ENCODE results near the gene BMPR1A.

The BMPR1A gene

GRCh38 chr10:86969421-86970041 is 213.1 kb downstream of the BMPR1A start:
- no peak overlapping the region for H3K4me2 ChIP-seq (ENCODE audit: low read length)
- no peaks in the 10 kb centered on the region for H3K9me2 ChIP-seq (replicated peaks; ENCODE audit: control insufficient read depth, low read length)
- peaks cover 16% of the 10 kb centered on the region for H3K4me1 ChIP-seq (ENCODE audit: control insufficient read depth, low read length)
- TF ChIP-seq CTCF (IDR thresholded peaks at IDR 0.05; ENCODE audit: low read depth, low read length, poor library complexity, severe bottlenecking) (no peak), EZH2phosphoT487 (IDR thresholded peaks at IDR 0.05; ENCODE audit: borderline replicate concordance, low read length) (no peak)
- H4K20me1 ChIP-seq (ENCODE audit: control insufficient read depth, insufficient read depth, low read depth, low read length) = no peaks in the 10 kb centered on the region
- no peaks in the 10 kb centered on the region for H3K79me2 ChIP-seq (ENCODE audit: control insufficient read depth, low read length)
- H3K4me3 ChIP-seq (ENCODE audit: low read length) = no peak overlapping the region
- H3K27ac ChIP-seq (ENCODE audit: low read depth, low read length) = no peak overlapping the region
- peaks cover 18% of the 10 kb centered on the region for H3K27me3 ChIP-seq (ENCODE audit: control insufficient read depth, low read length)
- H3K36me3 ChIP-seq (ENCODE audit: control insufficient read depth, low read length) = no peaks in the 10 kb centered on the region
- H3K9me3 ChIP-seq (ENCODE audit: control insufficient read depth, insufficient read depth, low read length) = no peaks in the 10 kb centered on the region
- H3F3A ChIP-seq (ENCODE audit: control insufficient read depth, insufficient read depth) = no peaks in the 10 kb centered on the region

GRCh38 chr10:86970162-86970981 is 214.0 kb downstream of the BMPR1A start:
- Histone ChIP-seq H3K9me3 (ENCODE audit: control insufficient read depth, insufficient read depth, low read length) (no peaks in the 10 kb centered on the region), H3K4me2 (ENCODE audit: low read length) (peak overlapping the region; percentile 77), H3K4me3 (ENCODE audit: low read length) (peak overlapping the region; percentile 70)

GRCh38 chr10:86970982-86971231 is 214.5 kb downstream of the BMPR1A start:
- TF ChIP-seq EZH2phosphoT487 (IDR thresholded peaks at IDR 0.05; ENCODE audit: borderline replicate concordance, low read length) = no peak; the same call in 1 of the 2 replicates
- H3K4me1 ChIP-seq (ENCODE audit: control insufficient read depth, low read length) = peaks cover 16% of the 10 kb centered on the region
- peak overlapping the region; percentile 77 for H3K4me2 ChIP-seq (ENCODE audit: low read length)

More at GRCh38 chr10:86970162-86970981, 214.0 kb downstream of the BMPR1A start:
- H4K20me1 ChIP-seq (ENCODE audit: control insufficient read depth, insufficient read depth, low read depth, low read length) = no peaks in the 10 kb centered on the region
- H3K36me3 ChIP-seq (ENCODE audit: control insufficient read depth, low read length) = no peaks in the 10 kb centered on the region
- H3K27me3 ChIP-seq (ENCODE audit: control insufficient read depth, low read length) = peaks cover 18% of the 10 kb centered on the region
- no peaks in the 10 kb centered on the region for H3F3A ChIP-seq (ENCODE audit: control insufficient read depth, insufficient read depth)
- TF ChIP-seq CTCF (IDR thresholded peaks at IDR 0.05; ENCODE audit: low read depth, low read length, poor library complexity, severe bottlenecking) = no peak
- peak; percentile 37; the same call in 1 of the 2 replicates for TF ChIP-seq EZH2phosphoT487 (IDR thresholded peaks at IDR 0.05; ENCODE audit: borderline replicate concordance, low read length)
- H3K4me1 ChIP-seq (ENCODE audit: control insufficient read depth, low read length) = peaks cover 16% of the 10 kb centered on the region
- no peak overlapping the region for H3K27ac ChIP-seq (ENCODE audit: low read depth, low read length)
- no peaks in the 10 kb centered on the region for H3K79me2 ChIP-seq (ENCODE audit: control insufficient read depth, low read length)
- H3K9me2 ChIP-seq (replicated peaks; ENCODE audit: control insufficient read depth, low read length) = no peaks in the 10 kb centered on the region

More at GRCh38 chr10:86970982-86971231, 214.5 kb downstream of the BMPR1A start:
- H3F3A ChIP-seq (ENCODE audit: control insufficient read depth, insufficient read depth) = no peaks in the 10 kb centered on the region
- H3K4me3 ChIP-seq (ENCODE audit: low read length) = peak overlapping the region; percentile 70
- H3K27ac ChIP-seq (ENCODE audit: low read depth, low read length) = no peak overlapping the region
- no peaks in the 10 kb centered on the region for H3K9me3 ChIP-seq (ENCODE audit: control insufficient read depth, insufficient read depth, low read length)
- H3K79me2 ChIP-seq (ENCODE audit: control insufficient read depth, low read length) = no peaks in the 10 kb centered on the region
- no peaks in the 10 kb centered on the region for H3K9me2 ChIP-seq (replicated peaks; ENCODE audit: control insufficient read depth, low read length)
- H3K36me3 ChIP-seq (ENCODE audit: control insufficient read depth, low read length) = no peaks in the 10 kb centered on the region
- peaks cover 18% of the 10 kb centered on the region for H3K27me3 ChIP-seq (ENCODE audit: control insufficient read depth, low read length)
- H4K20me1 ChIP-seq (ENCODE audit: control insufficient read depth, insufficient read depth, low read depth, low read length) = no peaks in the 10 kb centered on the region

Measured in DOHH2 (cell line).